ENCODE data around the gene MYO10.

DNA sequence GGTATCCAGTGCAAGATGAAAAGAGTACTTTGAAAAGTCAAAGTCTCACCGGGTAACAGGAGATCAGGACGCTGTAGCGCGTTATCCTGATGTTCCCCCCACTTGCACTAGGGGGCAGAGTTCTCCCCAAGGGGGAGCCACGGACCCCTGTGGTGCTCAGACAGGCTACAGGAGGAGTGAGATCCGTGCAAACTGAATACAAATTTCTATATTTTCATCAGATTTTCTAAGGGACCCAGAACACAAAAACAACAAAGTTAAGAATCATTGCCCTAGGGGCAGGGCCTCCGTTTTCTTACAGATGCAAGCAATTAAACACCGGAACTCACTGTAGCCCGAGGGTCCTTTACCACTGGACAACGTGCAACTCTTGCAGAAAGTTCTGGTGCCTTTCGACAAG is 2.0 kb downstream of the MYO10 start:
- TF ChIP-seq, protein P1, sequence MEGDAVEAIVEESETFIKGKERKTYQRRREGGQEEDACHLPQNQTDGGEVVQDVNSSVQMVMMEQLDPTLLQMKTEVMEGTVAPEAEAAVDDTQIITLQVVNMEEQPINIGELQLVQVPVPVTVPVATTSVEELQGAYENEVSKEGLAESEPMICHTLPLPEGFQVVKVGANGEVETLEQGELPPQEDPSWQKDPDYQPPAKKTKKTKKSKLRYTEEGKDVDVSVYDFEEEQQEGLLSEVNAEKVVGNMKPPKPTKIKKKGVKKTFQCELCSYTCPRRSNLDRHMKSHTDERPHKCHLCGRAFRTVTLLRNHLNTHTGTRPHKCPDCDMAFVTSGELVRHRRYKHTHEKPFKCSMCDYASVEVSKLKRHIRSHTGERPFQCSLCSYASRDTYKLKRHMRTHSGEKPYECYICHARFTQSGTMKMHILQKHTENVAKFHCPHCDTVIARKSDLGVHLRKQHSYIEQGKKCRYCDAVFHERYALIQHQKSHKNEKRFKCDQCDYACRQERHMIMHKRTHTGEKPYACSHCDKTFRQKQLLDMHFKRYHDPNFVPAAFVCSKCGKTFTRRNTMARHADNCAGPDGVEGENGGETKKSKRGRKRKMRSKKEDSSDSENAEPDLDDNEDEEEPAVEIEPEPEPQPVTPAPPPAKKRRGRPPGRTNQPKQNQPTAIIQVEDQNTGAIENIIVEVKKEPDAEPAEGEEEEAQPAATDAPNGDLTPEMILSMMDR (IDR thresholded peaks at IDR 0.05) = peak; percentile 97
- TF ChIP-seq POLR2AphosphoS5 (IDR thresholded peaks at IDR 0.05; ENCODE audit: low read depth, low read length) = no peak; the same call in 1 of the 2 replicates

Measured in Panc1 (cell line).